NCI-H345 (cell line): ENCODE measurements around the gene SRL.
"Not testable (repeated sequence)": the region's sequence is repeated elsewhere in the genome, so short reads cannot be mapped to it uniquely, and the experiment has no call there.

Source experiments
- DNase-seq: peaks from one replicate; lab custom pipeline; 2025; lab: John Stamatoyannopoulos, UW

Gene SRL

DNA sequence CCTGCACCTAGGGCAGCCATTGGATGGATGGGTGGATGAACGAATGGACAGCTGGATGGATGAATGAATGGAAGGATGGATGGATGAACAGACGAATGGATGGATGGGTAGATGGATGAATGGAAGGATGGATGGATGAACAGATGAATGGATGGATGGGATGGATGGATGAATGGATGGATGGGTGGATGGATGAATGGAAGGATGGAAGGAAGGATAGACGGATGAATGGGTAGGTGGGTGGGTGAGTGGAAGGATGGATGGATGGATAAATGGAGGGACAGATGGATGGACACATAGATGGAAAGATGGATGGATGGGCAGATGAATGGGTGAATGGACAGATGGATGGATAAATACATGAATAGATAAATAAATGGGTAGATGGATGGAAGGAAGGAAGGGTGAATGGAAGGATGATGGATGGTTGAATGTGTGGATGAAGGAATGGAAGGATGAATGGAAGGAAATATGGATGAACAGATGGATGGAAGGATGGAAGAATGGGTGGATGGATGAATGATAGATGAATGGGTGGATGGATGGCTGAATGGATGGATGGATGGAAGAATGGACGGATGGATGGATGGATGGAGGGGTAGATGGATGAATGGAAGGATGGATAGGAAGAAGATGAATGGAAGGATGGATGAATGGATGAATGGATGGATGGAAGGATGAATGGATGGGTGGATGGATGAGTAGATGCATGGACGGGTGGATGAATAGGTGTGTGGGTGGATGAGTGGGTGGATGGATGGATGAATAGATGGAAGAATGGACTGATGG lies 15.4 kb downstream of the SRL start:
- DNase-seq, result no peak

- DNase-seq, result no peak
Measured at GRCh38 chr16:4225075-4225474, 16.8 kb downstream of the SRL start.

GRCh38 chr16:4220358-4220757 lies 21.5 kb downstream of the SRL start:
- no peak for DNase-seq

GRCh38 chr16:4218202-4218601 lies 23.7 kb downstream of the SRL start:
- DNase-seq, result no peak

DNA sequence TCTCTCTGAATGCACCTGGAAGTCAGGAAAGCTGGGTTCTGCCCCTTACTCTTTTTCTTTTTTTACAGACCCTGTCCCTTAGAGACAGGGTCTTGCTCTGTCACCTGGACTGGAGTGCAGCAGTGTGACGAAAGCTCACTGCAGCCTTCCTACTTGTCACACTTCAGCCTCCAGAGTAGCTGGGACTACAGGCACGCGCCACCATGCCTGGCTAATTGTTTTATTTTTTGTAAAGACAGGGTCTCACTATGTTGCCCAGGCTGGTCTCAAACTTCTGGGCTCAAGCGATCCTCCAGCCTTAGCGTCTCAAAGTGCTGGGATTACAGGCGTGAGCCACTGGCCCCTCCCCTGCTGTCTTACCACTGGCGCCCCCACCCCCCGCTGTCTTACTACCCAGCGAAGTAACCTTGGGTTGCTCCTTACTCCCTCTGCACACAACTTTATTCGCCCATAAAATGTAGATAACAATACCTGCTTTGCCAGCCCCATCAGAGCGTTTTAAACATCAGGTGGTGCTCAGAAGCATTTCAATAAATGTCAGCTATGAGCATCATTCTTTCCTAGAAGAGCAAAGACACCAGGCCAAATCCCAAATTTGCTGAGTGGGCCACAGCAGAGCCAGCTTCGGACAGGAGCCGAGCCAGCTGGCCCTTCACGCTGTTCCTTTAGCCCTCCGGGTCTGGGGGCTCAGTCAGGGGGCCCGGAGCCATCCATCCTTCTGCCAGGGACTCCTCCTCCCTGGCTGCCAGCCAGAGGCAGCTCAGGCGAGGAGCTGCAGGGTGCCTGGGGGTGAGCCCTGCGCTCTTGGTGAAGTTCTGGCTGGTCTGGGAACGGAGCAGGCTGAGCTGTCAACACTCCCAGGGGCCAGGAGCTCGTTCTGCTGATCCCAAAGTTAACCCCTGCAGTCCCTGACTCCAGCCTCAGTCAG lies 24.4 kb downstream of the SRL start:
- peak; percentile 76 for DNase-seq

DNA sequence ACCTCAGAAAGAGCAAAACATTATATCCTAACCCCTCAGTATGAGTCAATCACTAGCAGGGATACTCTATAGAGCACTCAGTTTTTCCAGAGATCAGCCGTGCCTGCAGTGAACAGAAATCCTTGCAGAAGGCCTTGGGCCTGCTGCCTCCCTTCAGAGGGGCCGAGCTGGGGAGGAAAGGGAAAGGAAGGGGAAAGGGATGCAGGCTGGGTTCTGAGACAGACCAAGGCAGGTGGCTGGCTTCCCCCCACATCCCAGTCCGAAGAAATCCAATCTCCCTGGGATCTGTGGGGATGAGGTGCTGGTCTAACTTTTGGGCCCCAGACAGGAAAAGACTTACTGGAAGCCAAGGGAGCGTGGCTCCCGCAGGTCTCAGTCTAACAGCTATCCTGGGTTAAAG lies 25.3 kb downstream of the SRL start:
- no peak for DNase-seq

- DNase-seq, result no peak
Measured at GRCh38 chr16:4215106-4215505, 26.8 kb downstream of the SRL start.

DNA sequence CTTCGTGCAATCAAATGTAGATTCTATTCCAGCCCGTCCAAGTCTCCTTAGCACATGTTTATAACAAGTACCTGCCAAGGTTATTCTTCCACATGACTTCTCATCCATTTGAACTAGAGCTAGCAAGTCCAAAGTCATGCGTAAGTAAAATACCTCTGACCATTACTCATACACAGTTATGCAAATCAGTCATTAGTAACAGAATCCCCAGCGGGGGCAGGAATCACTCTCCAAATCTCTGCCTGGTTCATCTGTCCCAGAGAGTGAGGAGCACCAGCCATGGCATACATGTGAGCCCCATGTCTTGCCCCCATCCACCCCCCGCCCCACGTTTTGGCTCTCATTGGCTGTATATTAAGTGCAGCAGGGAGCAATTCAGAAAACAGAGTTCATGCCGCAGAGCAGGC lies 27.7 kb downstream of the SRL start:
- DNase-seq, result no peak

DNA sequence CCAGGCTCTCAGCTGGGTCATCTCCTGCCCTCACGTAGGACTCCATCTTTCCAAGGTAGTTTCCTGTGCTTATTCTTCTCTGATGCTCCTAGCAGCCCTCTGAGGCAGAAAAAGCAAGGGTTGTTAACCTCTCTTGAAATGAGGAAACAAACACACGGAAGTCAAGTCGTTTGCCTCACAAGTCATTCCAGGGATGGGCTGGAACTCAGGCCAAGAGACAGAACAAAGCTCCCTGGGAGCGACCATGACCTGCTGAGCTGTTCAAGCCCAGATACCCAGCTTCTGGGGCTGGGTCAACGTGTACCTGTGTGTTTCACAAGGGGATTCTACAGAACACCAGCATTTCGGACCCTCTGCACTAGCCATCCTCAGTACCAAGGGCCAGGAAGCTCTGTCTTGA lies 28.1 kb downstream of the SRL start:
- DNase-seq, result no peak

GRCh38 chr16:4212934-4213296 lies 29.0 kb downstream of the SRL start:
- no peak for DNase-seq

DNA sequence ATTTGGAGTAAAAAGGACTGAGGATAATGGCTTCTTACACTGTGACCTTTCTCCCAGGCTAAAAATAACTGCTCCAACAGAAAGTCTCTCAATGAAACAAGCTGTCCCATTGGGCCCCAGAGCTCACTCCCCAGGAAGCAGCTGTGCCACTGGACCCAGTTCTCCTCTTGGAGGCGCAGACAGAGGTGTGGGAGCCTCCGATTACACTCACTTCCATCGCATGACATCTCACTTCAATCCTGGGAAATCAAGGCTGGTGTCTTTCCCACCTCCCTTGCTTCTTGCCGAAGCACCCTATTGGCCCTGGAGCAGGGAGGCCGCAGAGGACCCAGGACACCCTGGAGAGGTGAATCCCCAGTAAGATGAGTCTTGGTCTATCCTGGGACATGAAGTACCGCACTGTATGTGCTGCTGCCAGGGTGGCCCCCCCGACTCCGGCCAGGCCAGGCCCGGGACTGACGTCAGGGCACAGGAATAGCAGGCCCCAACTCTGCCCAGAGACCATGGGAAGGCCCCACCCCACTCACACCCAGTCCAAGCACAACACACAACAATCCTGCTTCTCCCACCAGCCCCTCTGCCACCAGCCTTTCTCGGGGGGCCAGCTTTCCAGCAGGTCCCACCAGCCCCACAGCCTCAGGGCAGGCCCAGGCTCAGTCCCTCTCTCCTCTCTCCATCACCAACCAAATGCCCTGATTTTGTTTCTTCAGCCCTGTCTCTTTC lies 29.5 kb downstream of the SRL start:
- DNase-seq, result no peak

DNA sequence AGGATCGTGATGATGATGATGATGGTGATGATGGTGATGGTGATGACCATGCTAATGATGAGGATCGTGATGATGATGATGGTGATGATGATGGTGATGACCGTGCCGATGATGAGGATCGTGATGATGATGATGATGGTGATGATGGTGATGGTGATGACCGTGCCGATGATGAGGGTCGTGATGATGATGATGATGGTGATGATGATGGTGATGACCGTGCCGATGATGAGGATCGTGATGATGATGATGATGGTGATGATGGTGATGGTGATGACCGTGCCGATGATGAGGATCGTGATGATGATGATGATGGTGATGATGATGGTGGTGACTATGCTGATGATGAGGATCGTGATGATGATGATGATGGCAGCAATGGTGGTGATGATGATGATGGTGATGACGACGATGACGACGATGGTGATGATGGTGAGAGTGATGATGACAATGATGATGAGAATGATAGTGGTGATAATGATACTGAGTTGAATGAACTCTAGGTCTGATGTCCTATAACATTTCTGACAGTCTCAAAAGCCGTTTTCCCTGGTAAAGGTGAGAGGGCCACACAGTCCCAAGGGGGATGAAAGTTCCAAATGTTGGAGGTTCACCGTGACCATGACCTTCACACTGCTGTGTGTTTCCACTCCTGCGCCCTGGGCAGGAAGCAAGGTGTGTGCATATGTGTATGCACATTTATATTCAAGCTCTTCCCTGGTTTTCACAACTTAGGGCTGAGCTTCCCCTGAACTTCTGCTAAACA lies 30.3 kb downstream of the SRL start:
- DNase-seq, result not testable (repeated sequence)

DNA sequence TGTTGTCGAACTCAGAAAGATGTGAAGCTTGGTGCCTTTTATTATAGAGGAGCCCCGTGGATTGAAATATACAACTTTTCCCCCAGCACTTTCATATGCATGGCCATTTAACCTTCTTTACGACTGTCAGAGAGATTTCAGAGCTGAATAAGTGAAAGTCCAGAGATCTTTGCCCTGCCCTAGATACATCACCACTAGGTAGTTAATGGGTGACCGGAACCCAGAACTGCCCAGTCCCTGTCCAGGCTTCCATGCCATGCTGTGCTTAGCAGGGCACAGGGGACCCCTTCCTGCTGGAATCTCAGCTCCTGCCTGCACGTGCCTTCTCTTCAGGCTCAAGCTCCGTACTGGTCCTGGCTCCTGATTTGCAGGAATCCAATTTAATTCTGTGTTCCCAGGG lies 32.2 kb downstream of the SRL start:
- no peak for DNase-seq

- no peak for DNase-seq
Measured at GRCh38 chr16:4208341-4208751, 33.5 kb downstream of the SRL start.

DNA sequence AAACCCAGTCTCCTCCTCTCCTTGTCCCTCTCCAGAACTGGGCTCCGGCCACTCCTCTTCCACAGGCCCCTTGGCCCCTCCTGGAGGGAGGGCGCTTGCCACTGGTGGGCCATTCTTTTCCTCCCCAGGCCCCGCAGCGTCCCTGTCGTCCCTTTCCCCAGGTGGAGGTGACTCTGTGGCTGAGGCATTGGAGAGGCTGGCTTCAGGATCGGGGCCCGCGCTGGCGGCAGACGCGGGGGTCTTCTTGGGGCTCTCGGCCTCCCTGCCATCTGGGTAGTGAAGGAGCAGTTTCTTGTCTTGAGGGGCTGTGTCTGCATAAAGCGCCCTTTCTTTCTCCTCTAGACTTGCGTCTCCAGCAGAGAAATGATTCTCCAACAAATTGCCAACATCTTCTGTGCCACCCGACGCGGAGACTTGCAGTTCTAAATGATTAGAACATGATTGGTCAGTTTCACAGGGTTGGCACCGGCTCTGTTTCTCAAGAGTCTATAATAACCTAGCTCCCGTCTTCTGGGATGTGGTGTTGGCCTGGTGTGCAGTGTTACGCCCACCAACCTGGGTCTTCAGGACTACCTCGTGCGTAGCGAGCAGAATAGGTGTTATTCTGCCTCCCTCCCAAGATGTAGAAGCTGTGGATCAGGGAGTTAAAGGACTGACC lies 34.1 kb downstream of the SRL start:
- no peak for DNase-seq

DNA sequence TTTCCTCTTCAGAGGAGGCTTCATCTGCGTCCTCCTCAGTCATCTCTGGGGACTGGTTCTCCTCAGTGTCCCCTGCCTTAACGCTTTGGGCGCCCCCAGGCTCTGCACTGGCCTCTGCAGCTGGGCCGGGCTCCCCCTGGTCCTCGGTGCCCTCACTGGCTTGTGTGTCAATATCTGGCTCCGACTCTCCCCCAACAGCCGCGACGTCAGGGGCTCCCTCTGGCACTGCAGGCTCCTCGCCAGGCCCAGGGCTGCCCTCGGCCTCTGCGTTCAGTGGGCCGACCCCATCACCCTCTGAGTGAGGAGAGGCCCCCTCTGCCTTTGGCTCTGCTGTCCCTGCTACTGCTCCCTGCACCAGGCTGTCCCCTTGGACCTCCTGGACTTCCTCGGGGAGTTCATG lies 34.7 kb downstream of the SRL start:
- no peak for DNase-seq

DNA sequence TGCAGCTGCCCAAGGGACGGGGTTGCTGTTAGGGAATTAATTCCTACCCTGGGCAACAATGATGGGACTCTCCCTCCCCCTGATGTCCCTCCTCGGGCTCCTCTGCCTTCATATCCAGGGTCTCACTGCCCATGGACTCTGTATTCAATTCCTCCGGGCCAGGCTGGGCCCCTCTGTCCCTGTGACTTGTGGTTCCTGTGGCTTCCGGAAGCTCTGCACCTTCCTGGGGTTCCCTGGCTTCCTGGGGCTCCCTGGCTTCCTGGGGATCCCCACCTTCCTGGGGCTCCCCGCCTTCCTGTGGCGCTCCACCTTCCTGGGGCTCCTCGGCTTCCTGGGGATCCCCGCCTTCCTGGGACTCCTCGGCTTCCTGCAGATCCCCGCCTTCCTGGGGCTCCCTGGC lies 35.2 kb downstream of the SRL start:
- no peak for DNase-seq

- no peak for DNase-seq
Measured at GRCh38 chr16:4205971-4206370, 35.9 kb downstream of the SRL start.

DNA sequence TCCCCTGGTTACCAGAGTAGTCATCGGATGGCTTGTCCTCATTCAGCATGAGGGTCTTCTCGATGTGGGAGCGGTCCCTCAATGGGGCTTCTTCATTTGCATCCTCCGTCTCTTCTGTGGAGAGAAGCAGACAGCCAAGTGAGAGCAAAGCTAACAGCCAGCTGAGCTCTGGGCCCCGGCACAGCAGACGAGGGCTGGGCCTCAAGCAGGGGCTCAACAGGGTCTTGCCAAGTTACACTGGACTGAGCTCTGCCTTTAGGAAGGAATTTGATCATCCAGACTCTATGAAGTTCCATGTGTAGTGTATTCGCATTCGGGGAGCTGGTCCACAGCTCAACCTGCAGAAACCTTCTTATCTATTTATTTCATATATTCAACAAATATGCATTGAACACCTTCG lies 37.4 kb downstream of the SRL start:
- no peak for DNase-seq

DNA sequence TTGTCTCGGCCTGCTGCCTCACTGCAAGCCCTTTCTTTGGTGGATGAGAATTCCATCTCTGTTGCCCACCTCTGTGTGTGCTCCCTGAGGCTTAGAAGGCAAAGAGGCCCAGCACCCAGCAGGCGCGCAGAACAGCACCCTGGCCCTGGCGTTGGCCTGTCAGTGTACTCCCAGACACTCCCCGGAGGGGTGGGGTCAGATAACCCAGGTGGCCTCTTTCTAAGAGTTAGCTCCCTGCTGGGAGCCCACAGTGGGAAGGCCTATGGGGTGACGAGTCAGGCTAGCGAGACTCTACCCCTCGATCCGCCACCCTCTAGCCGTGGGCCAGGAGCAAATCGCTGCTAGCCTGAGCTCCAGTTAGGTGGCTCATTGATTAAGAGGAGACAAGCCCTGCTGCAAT lies 38.1 kb downstream of the SRL start:
- DNase-seq, result no peak

GRCh38 chr16:4202615-4203345 lies 39.1 kb downstream of the SRL start:
- no peak for DNase-seq
